ENCODE results near the gene CASP5.
"Not testable (repeated sequence)": the region's sequence is repeated elsewhere in the genome, so short reads cannot be mapped to it uniquely, and the experiment has no call there.

The CASP5 gene

GRCh38 chr11:105032495-105032894 is 9.5 kb upstream of the CASP5 start:
- no peak for DNase-seq

GRCh38 chr11:105027678-105028077 is 4.7 kb upstream of the CASP5 start:
- no peak for DNase-seq

- DNase-seq, result no peak
Measured at GRCh38 chr11:105024394-105024793, 1.4 kb upstream of the CASP5 start.

- DNase-seq, result no peak
Measured at GRCh38 chr11:105022527-105022926, 441 bp downstream of the CASP5 start.

GRCh38 chr11:105007463-105007862 is 15.5 kb downstream of the CASP5 start:
- no peak for DNase-seq

GRCh38 chr11:105005451-105005845 is 17.5 kb downstream of the CASP5 start:
- no peak for DNase-seq

- DNase-seq, result no peak
Measured at GRCh38 chr11:105004021-105004420, 18.9 kb downstream of the CASP5 start.

- no peak for DNase-seq
Measured at GRCh38 chr11:105003151-105003550, 19.8 kb downstream of the CASP5 start.

GRCh38 chr11:105000797-105001196 is 22.2 kb downstream of the CASP5 start:
- no peak for DNase-seq

GRCh38 chr11:105000167-105000566 is 22.8 kb downstream of the CASP5 start:
- DNase-seq, result no peak

- DNase-seq, result no peak
Measured at GRCh38 chr11:104999721-105000120, 23.2 kb downstream of the CASP5 start.

GRCh38 chr11:104997288-104997687 is 25.7 kb downstream of the CASP5 start:
- no peak for DNase-seq

GRCh38 chr11:104995001-104995408 is 28.0 kb downstream of the CASP5 start:
- DNase-seq, result peak; percentile 82

- DNase-seq, result no peak
Measured at GRCh38 chr11:104992781-104993180, 30.2 kb downstream of the CASP5 start.

- no peak for DNase-seq
Measured at GRCh38 chr11:104991994-104992393, 31.0 kb downstream of the CASP5 start.

- no peak for DNase-seq
Measured at GRCh38 chr11:104984808-104985207, 38.2 kb downstream of the CASP5 start.

GRCh38 chr11:104979839-104980238 is 43.1 kb downstream of the CASP5 start:
- DNase-seq, result no peak

GRCh38 chr11:104973616-104974015 is 49.4 kb downstream of the CASP5 start:
- DNase-seq, result no peak

GRCh38 chr11:104972924-104973323 is 50.0 kb downstream of the CASP5 start:
- DNase-seq, result not testable (repeated sequence)

- no peak for DNase-seq
Measured at GRCh38 chr11:104970756-104971155, 52.2 kb downstream of the CASP5 start.

- DNase-seq, result peak; percentile 16
Measured at GRCh38 chr11:104968856-104969776, 53.9 kb downstream of the CASP5 start.

GRCh38 chr11:104968355-104968855 is 54.6 kb downstream of the CASP5 start, which contains the start of gene CASP4:
Gene CASP4 (minus strand): TSS chr11:104968574. CDS start chr11:104968525, 49 bp downstream.
- no peak for DNase-seq

GRCh38 chr11:104967534-104968354 is 55.2 kb downstream of the CASP5 start:
- no peak for DNase-seq

- DNase-seq, result no peak
Measured at GRCh38 chr11:104965735-104966134, 57.2 kb downstream of the CASP5 start.

Data from NCI-H1092 (cell line).